ENCODE data around the gene ZNF134.
A peak's percentile ranks its signal among the peaks of the same experiment; 100 is the strongest.

Gene ZNF134

GRCh38 chr19:57599377-57599760, 14.7 kb upstream of the ZNF134 start:
- Histone ChIP-seq H3K4me3 (ENCODE audit: low read depth, low read length) (peak overlapping the region; percentile 98), H3K9ac (ENCODE audit: low read depth, low read length) (no peak overlapping the region), H3K27me3 (ENCODE audit: control insufficient read depth, insufficient read depth, low read length) (no peaks in the 10 kb centered on the region), H3K36me3 (ENCODE audit: control insufficient read depth, insufficient read depth, low read length) (peaks cover 2% of the 10 kb centered on the region; the same call in 1 of the 2 replicates), H3K4me1 (ENCODE audit: control insufficient read depth, insufficient read depth, low read length) (peaks cover 9% of the 10 kb centered on the region; the same call in 1 of the 2 replicates), H3K27ac (ENCODE audit: low read depth, low read length) (no peak overlapping the region), H3K9me3 (ENCODE audit: control insufficient read depth, insufficient read depth, low read length) (no peaks in the 10 kb centered on the region)

GRCh38 chr19:57599761-57600383, 14.2 kb upstream of the ZNF134 start, which contains the start of gene ZNF530:
TSS of gene ZNF530 (plus strand) at chr19:57599885. CDS start at chr19:57604346, 4,461 bp downstream.
- Histone ChIP-seq H3K4me1 (ENCODE audit: control insufficient read depth, insufficient read depth, low read length) (peaks cover 9% of the 10 kb centered on the region; the same call in 1 of the 2 replicates), H3K27ac (ENCODE audit: low read depth, low read length) (no peak within 1 kb of the TSS), H3K27me3 (ENCODE audit: control insufficient read depth, insufficient read depth, low read length) (no peaks in the 10 kb centered on the region), H3K36me3 (ENCODE audit: control insufficient read depth, insufficient read depth, low read length) (peaks cover 7% of the 10 kb centered on the region; the same call in 1 of the 2 replicates), H3K9me3 (ENCODE audit: control insufficient read depth, insufficient read depth, low read length) (no peaks in the 10 kb centered on the region), H3K4me3 (ENCODE audit: low read depth, low read length) (peak within 1 kb of the TSS; percentile 98), H3K9ac (ENCODE audit: low read depth, low read length) (peak within 1 kb of the TSS; percentile 44; the same call in 1 of the 2 replicates)

GRCh38 chr19:57606931-57607330, 7.1 kb upstream of the ZNF134 start:
- peaks cover 39% of the 10 kb centered on the region for H3K36me3 ChIP-seq (ENCODE audit: control insufficient read depth, insufficient read depth, low read length)
- no peaks in the 10 kb centered on the region for H3K27me3 ChIP-seq (ENCODE audit: control insufficient read depth, insufficient read depth, low read length)
- no peaks in the 10 kb centered on the region; the same call in 1 of the 2 replicates for H3K9me3 ChIP-seq (ENCODE audit: control insufficient read depth, insufficient read depth, low read length)
- no peaks in the 10 kb centered on the region for H3K4me1 ChIP-seq (ENCODE audit: control insufficient read depth, insufficient read depth, low read length)
- no peak overlapping the region for H3K27ac ChIP-seq (ENCODE audit: low read depth, low read length)
- H3K9ac ChIP-seq (ENCODE audit: low read depth, low read length), result no peak overlapping the region
- no peak overlapping the region for H3K4me3 ChIP-seq (ENCODE audit: low read depth, low read length)

- peaks cover 32% of the 10 kb centered on the region for H3K36me3 ChIP-seq (ENCODE audit: control insufficient read depth, insufficient read depth, low read length)
- peaks cover 14% of the 10 kb centered on the region for H3K9me3 ChIP-seq (ENCODE audit: control insufficient read depth, insufficient read depth, low read length)
- H3K27me3 ChIP-seq (ENCODE audit: control insufficient read depth, insufficient read depth, low read length), result no peaks in the 10 kb centered on the region
- H3K4me1 ChIP-seq (ENCODE audit: control insufficient read depth, insufficient read depth, low read length), result 0 out of 2 replicates have a peak, but pooled peaks cover 2% of the 10 kb centered on the region
- no peak overlapping the region for H3K27ac ChIP-seq (ENCODE audit: low read depth, low read length)
- no peak overlapping the region for H3K9ac ChIP-seq (ENCODE audit: low read depth, low read length)
- H3K4me3 ChIP-seq (ENCODE audit: low read depth, low read length), result no peak overlapping the region
Observed at GRCh38 chr19:57611113-57611512, 2.9 kb upstream of the ZNF134 start.

- no peak overlapping the region for H3K27ac ChIP-seq (ENCODE audit: low read depth, low read length)
- H3K36me3 ChIP-seq (ENCODE audit: control insufficient read depth, insufficient read depth, low read length), result peaks cover 55% of the 10 kb centered on the region
- peak overlapping the region; percentile 78 for H3K4me3 ChIP-seq (ENCODE audit: low read depth, low read length)
- H3K27me3 ChIP-seq (ENCODE audit: control insufficient read depth, insufficient read depth, low read length), result no peaks in the 10 kb centered on the region
- H3K9me3 ChIP-seq (ENCODE audit: control insufficient read depth, insufficient read depth, low read length), result peaks cover 57% of the 10 kb centered on the region
- H3K9ac ChIP-seq (ENCODE audit: low read depth, low read length), result no peak overlapping the region
- H3K4me1 ChIP-seq (ENCODE audit: control insufficient read depth, insufficient read depth, low read length), result 0 out of 2 replicates have a peak, but pooled peaks cover 2% of the 10 kb centered on the region
Observed at GRCh38 chr19:57615346-57615745, 1.3 kb downstream of the ZNF134 start.

- Histone ChIP-seq H3K4me1 (ENCODE audit: control insufficient read depth, insufficient read depth, low read length) (no peaks in the 10 kb centered on the region), H3K27ac (ENCODE audit: low read depth, low read length) (no peak overlapping the region), H3K27me3 (ENCODE audit: control insufficient read depth, insufficient read depth, low read length) (no peaks in the 10 kb centered on the region), H3K4me3 (ENCODE audit: low read depth, low read length) (peak overlapping the region; percentile 5), H3K36me3 (ENCODE audit: control insufficient read depth, insufficient read depth, low read length) (peaks cover 91% of the 10 kb centered on the region), H3K9me3 (ENCODE audit: control insufficient read depth, insufficient read depth, low read length) (peaks cover 82% of the 10 kb centered on the region), H3K9ac (ENCODE audit: low read depth, low read length) (no peak overlapping the region)
Observed at GRCh38 chr19:57620673-57621348, 6.8 kb downstream of the ZNF134 start.

- H3K27me3 ChIP-seq (ENCODE audit: control insufficient read depth, insufficient read depth, low read length), result no peaks in the 10 kb centered on the region
- no peak overlapping the region for H3K4me3 ChIP-seq (ENCODE audit: low read depth, low read length)
- peaks cover 68% of the 10 kb centered on the region for H3K36me3 ChIP-seq (ENCODE audit: control insufficient read depth, insufficient read depth, low read length)
- no peak overlapping the region for H3K9ac ChIP-seq (ENCODE audit: low read depth, low read length)
- peaks cover 59% of the 10 kb centered on the region for H3K9me3 ChIP-seq (ENCODE audit: control insufficient read depth, insufficient read depth, low read length)
- no peaks in the 10 kb centered on the region for H3K4me1 ChIP-seq (ENCODE audit: control insufficient read depth, insufficient read depth, low read length)
- no peak overlapping the region for H3K27ac ChIP-seq (ENCODE audit: low read depth, low read length)
Observed at GRCh38 chr19:57623091-57623490, 9.0 kb downstream of the ZNF134 start.

- no peaks in the 10 kb centered on the region for H3K4me1 ChIP-seq (ENCODE audit: control insufficient read depth, insufficient read depth, low read length)
- no peak within 1 kb of the TSS for H3K27ac ChIP-seq (ENCODE audit: low read depth, low read length)
- H3K9ac ChIP-seq (ENCODE audit: low read depth, low read length), result peak within 1 kb of the TSS; percentile 49
- H3K9me3 ChIP-seq (ENCODE audit: control insufficient read depth, insufficient read depth, low read length), result peaks cover 10% of the 10 kb centered on the region; the same call in 1 of the 2 replicates
- H3K36me3 ChIP-seq (ENCODE audit: control insufficient read depth, insufficient read depth, low read length), result peaks cover 29% of the 10 kb centered on the region
- peak within 1 kb of the TSS; percentile 93 for H3K4me3 ChIP-seq (ENCODE audit: low read depth, low read length)
- H3K27me3 ChIP-seq (ENCODE audit: control insufficient read depth, insufficient read depth, low read length), result no peaks in the 10 kb centered on the region
Observed at GRCh38 chr19:57632987-57633831, 19.2 kb downstream of the ZNF134 start, which contains the start of gene ZNF211. TSS of gene ZNF211 (plus strand) at chr19:57633168. CDS start at chr19:57633347, 179 bp downstream.

- Histone ChIP-seq H3K9me3 (ENCODE audit: control insufficient read depth, insufficient read depth, low read length) (peaks cover 10% of the 10 kb centered on the region; the same call in 1 of the 2 replicates), H3K9ac (ENCODE audit: low read depth, low read length) (no peak overlapping the region; the same call in 1 of the 2 replicates), H3K4me1 (ENCODE audit: control insufficient read depth, insufficient read depth, low read length) (no peaks in the 10 kb centered on the region), H3K36me3 (ENCODE audit: control insufficient read depth, insufficient read depth, low read length) (peaks cover 29% of the 10 kb centered on the region), H3K27ac (ENCODE audit: low read depth, low read length) (no peak overlapping the region), H3K27me3 (ENCODE audit: control insufficient read depth, insufficient read depth, low read length) (no peaks in the 10 kb centered on the region), H3K4me3 (ENCODE audit: low read depth, low read length) (peak overlapping the region; percentile 93)
Observed at GRCh38 chr19:57633832-57634131, 19.7 kb downstream of the ZNF134 start.

GRCh38 chr19:57637379-57637778, 23.3 kb downstream of the ZNF134 start:
- Histone ChIP-seq H3K4me3 (ENCODE audit: low read depth, low read length) (no peak overlapping the region), H3K27ac (ENCODE audit: low read depth, low read length) (no peak overlapping the region), H3K4me1 (ENCODE audit: control insufficient read depth, insufficient read depth, low read length) (no peaks in the 10 kb centered on the region), H3K36me3 (ENCODE audit: control insufficient read depth, insufficient read depth, low read length) (peaks cover 58% of the 10 kb centered on the region), H3K27me3 (ENCODE audit: control insufficient read depth, insufficient read depth, low read length) (no peaks in the 10 kb centered on the region), H3K9me3 (ENCODE audit: control insufficient read depth, insufficient read depth, low read length) (peaks cover 23% of the 10 kb centered on the region), H3K9ac (ENCODE audit: low read depth, low read length) (no peak overlapping the region)

Measured in HUES48 (cell line).